Measurements from ENCODE around the gene HOXD1.

Gene HOXD1

GRCh38 chr2:176160251-176160985 lies 28.1 kb upstream of the HOXD1 start:
- no peak for TF ChIP-seq CTCF (IDR thresholded peaks at IDR 0.05; ENCODE audit: low read depth, low read length)
- DNase-seq (ENCODE audit: extremely low read depth, low read depth): no peak

- DNase-seq (ENCODE audit: extremely low read depth, low read depth): no peak
- TF ChIP-seq CTCF (IDR thresholded peaks at IDR 0.05; ENCODE audit: low read depth, low read length): no peak
Observed at GRCh38 chr2:176160986-176161824, 27.3 kb upstream of the HOXD1 start.

- DNase-seq (ENCODE audit: extremely low read depth, low read depth): no peak
- no peak for TF ChIP-seq CTCF (IDR thresholded peaks at IDR 0.05; ENCODE audit: low read depth, low read length)
Observed at GRCh38 chr2:176161825-176162626, 26.4 kb upstream of the HOXD1 start.

- TF ChIP-seq CTCF (IDR thresholded peaks at IDR 0.05; ENCODE audit: low read depth, low read length): no peak
- no peak for DNase-seq (ENCODE audit: extremely low read depth, low read depth)
Observed at GRCh38 chr2:176162911-176163671, 25.4 kb upstream of the HOXD1 start.

- DNase-seq (ENCODE audit: extremely low read depth, low read depth): no peak
- TF ChIP-seq CTCF (IDR thresholded peaks at IDR 0.05; ENCODE audit: low read depth, low read length): no peak
Observed at GRCh38 chr2:176163672-176164056, 24.8 kb upstream of the HOXD1 start.

- TF ChIP-seq CTCF (IDR thresholded peaks at IDR 0.05; ENCODE audit: low read depth, low read length): no peak
- DNase-seq (ENCODE audit: extremely low read depth, low read depth): no peak
Observed at GRCh38 chr2:176164201-176164600, 24.3 kb upstream of the HOXD1 start.
